GM12878 (cell line): ENCODE results near the gene EPB41L4A. TPM values are rescaled to one million over a fixed set of nuclear protein-coding genes. Genes with fewer than 3 reads are reported as not detected.

ENCODE experiments used
- ATAC-seq: fragments of 200-7000 bp; cut with Tn5 transposase; 3 replicates; pipeline ENCODE4 v1.9.1; 2020; ENCODE audit warnings: mild to moderate bottlenecking, moderate library complexity
- BruUV-seq: library from RNA; stranded (reverse); fragments of 400-500 nt; replicated peaks from 2 replicates; lab custom pipeline; 2021; lab: Mats Ljungman, UMichigan
- CTCF ChIA-PET: fragments of 300-600 bp; sonication (Branson Sonifier 250); formaldehyde crosslinking; extraction: SDS; loops from one replicate; lab custom pipeline; 2021; ENCODE audit warnings: inconsistent platforms; lab: Yijun Ruan, JAX
- POLR2A ChIA-PET: fragments of 350-600 bp; formaldehyde crosslinking; extraction: SDS; loops from one replicate; lab custom pipeline; 2021; ENCODE audit warnings: inconsistent platforms; lab: Charles Lee
- RAD21 ChIA-PET: fragments of 300-600 bp; sonication (Branson Sonifier 250); formaldehyde crosslinking; loops from one replicate; lab custom pipeline; 2023; ENCODE audit warnings: antibody characterized with exemption; ENCODE audit not compliant: unreplicated experiment; lab: Charles Lee
- SMC1A ChIA-PET: fragments of 300-600 bp; sonication (Branson Sonifier 250); formaldehyde crosslinking; loops from one replicate; lab custom pipeline; 2023; ENCODE audit not compliant: unreplicated experiment, uncharacterized antibody; lab: Charles Lee
- DNase-seq: peaks from one replicate; pipeline ENCODE4 v3.0.0-alpha.2; 2011; ENCODE audit warnings: low read depth, low spot score
- FAIRE-seq: peaks from 3 replicates; lab custom pipeline; 2011; peaks lifted over from hg19 to GRCh38; lab: Jason Lieb, UNC
- H2AFZ ChIP-seq: 2 replicates; pipeline ENCODE4 v1.6.0; 2011; ENCODE audit warnings: low read depth, low read length, control low read depth; ENCODE audit not compliant: control insufficient read depth
- H3K27ac ChIP-seq: 2 replicates; pipeline ENCODE4 v1.5.1; 2011; ENCODE audit warnings: control low read depth; ENCODE audit not compliant: control insufficient read depth, insufficient read depth
- H3K27me3 ChIP-seq, 2 experiments: replicated peaks in 1 of 2; 2 replicates each; pipeline versions ENCODE4 v1.6.0 to v1.6.1; 2011; ENCODE audit warnings: low read length in 1 of 2; ENCODE audit not compliant: control insufficient read depth in 2 of 2, insufficient read depth in 2 of 2
- H3K36me3 ChIP-seq, 2 experiments: 2 replicates each; pipeline ENCODE4 v1.5.1; 2011; ENCODE audit warnings: low read length in 1 of 2; ENCODE audit not compliant: control insufficient read depth in 2 of 2, insufficient read depth in 2 of 2
- H3K4me1 ChIP-seq: 2 replicates; pipeline ENCODE4 v1.6.1; 2011; ENCODE audit warnings: mild to moderate bottlenecking, low read length, moderate library complexity, mixed read lengths; ENCODE audit not compliant: control insufficient read depth, insufficient read depth
- H3K4me2 ChIP-seq: 2 replicates; pipeline ENCODE4 v1.6.0; 2011; ENCODE audit warnings: control low read depth; ENCODE audit not compliant: control insufficient read depth, insufficient read depth
- H3K4me3 ChIP-seq: fragments of 200-600 bp; sonication (generic); 2 replicates; pipeline ENCODE4 v1.5.1; 2016
- H3K79me2 ChIP-seq: 2 replicates; pipeline ENCODE4 v1.6.0; 2011; ENCODE audit warnings: low read length; ENCODE audit not compliant: control insufficient read depth, insufficient read depth
- H3K9ac ChIP-seq: 2 replicates; pipeline ENCODE4 v1.8.0; 2011; ENCODE audit warnings: low read length, control low read depth, mixed read lengths; ENCODE audit not compliant: control insufficient read depth, insufficient read depth
- H3K9me3 ChIP-seq: replicated peaks from 3 replicates; pipeline ENCODE4 v1.5.1; 2011; ENCODE audit warnings: mild to moderate bottlenecking, low read length; ENCODE audit not compliant: control insufficient read depth, insufficient read depth
- H4K20me1 ChIP-seq: 2 replicates; pipeline ENCODE4 v1.6.0; 2011; ENCODE audit not compliant: control insufficient read depth, insufficient read depth
- CEBPB ChIP-seq, 2 experiments: fragments of 150-350 bp in 1 of 2; IDR thresholded peaks; 2 replicates each; pipeline ENCODE4 v1.6.1; 2012 to 2014; ENCODE audit warnings: low read depth in 2 of 2, low read length in 2 of 2, borderline replicate concordance in 1 of 2, inconsistent platforms in 1 of 2
- GABPA ChIP-seq: IDR thresholded peaks from 2 replicates; pipeline ENCODE4 v1.6.1; 2014; ENCODE audit warnings: antibody characterized with exemption, low read depth, mild to moderate bottlenecking, inconsistent platforms
- JUNB ChIP-seq: IDR thresholded peaks from 2 replicates; pipeline ENCODE4 v1.6.1; 2016; ENCODE audit warnings: antibody characterized with exemption, mild to moderate bottlenecking
- POU2F2 ChIP-seq: IDR thresholded peaks from 3 replicates; pipeline ENCODE4 v1.6.1; 2011; ENCODE audit warnings: low read depth, mild to moderate bottlenecking, low read length, borderline replicate concordance
- SMAD5 ChIP-seq: IDR thresholded peaks from 2 replicates; pipeline ENCODE4 v1.6.1; 2016; ENCODE audit warnings: antibody characterized with exemption, low read depth
- SRF ChIP-seq, 2 experiments: IDR thresholded peaks; 2 replicates each; pipeline ENCODE4 v1.6.1; 2011; ENCODE audit warnings: low read depth in 2 of 2, low read length in 2 of 2, mild to moderate bottlenecking in 1 of 2, moderate library complexity in 1 of 2
- TAF1 ChIP-seq: IDR thresholded peaks from 2 replicates; pipeline ENCODE4 v1.6.1; 2011; ENCODE audit warnings: mild to moderate bottlenecking, low read depth, low read length, borderline replicate concordance
- USF1 ChIP-seq: IDR thresholded peaks from 2 replicates; pipeline ENCODE4 v1.6.1; 2011; ENCODE audit warnings: borderline replicate concordance, low read depth, mild to moderate bottlenecking, moderate library complexity, mixed read lengths, low read length; ENCODE audit not compliant: insufficient read depth; ENCODE audit errors: extremely low read length
- ZNF687 ChIP-seq: fragments of 450-650 bp; IDR thresholded peaks from 2 replicates; pipeline ENCODE4 v1.6.1; 2017; ENCODE audit warnings: mild to moderate bottlenecking, moderate library complexity
- WGBS: methylation state at CpG from one replicate; pipeline ENCODE4 v1.1.6; 2016; ENCODE audit warnings: low lambda C conversion rate; ENCODE audit not compliant: insufficient replicate concordance, insufficient coverage; ENCODE audit errors: missing lambda C conversion rate; 5-methylcytosine and 5-hydroxymethylcytosine counted together
- in situ Hi-C: fragments of 300-500 bp; cut with MboI; formaldehyde crosslinking; loops from 9 replicates; pipeline ENCODE4 v1.14.3; 2018; ENCODE audit warnings: mixed read lengths
- intact Hi-C: fragments of 100-400 bp; cut with micrococcal nuclease; formaldehyde crosslinking; loops from one replicate; pipeline ENCODE4 v1.14.2; 2022; ENCODE audit not compliant: unreplicated experiment
- polyA plus RNA-seq, 11 experiments: library from polyadenylated mRNA; depleted of rRNA in 4 of 11; unstranded in 6 of 11; stranded (reverse) in 5 of 11; fragments of >200 nt; fragmentation: Nextera tagmentation in 4 of 11; fragmentation: Illumina TruSeq in 1 of 11; extraction: Ambion mirVana in 4 of 11; extraction: Trizol in 1 of 11; gene quantifications; 1 replicate in 1 of 11; 2 replicates in 10 of 11; pipeline versions ENCODE4 v1.2.1 to v1.2.3, GENCODE V29; 2011 to 2016; ENCODE audit warnings: inconsistent platforms in 2 of 11, missing spikeins in 2 of 11, low read depth in 1 of 11
- total RNA-seq, 4 experiments: library from RNA; depleted of rRNA in 3 of 4; stranded (reverse); fragments of >200 nt in 3 of 4; fragmentation: Illumina TruSeq in 1 of 4; extraction: Trizol in 1 of 4; gene quantifications; 2 replicates each; pipeline versions ENCODE4 v1.2.1 to v1.2.3, GENCODE V29; 2013 to 2021
- TF ChIP-seq, protein P1 (sequence below): fragments of 450-650 bp; conservative IDR thresholded peaks from 2 replicates; pipeline ENCODE4 v1.6.1; 2017; ENCODE audit warnings: mild to moderate bottlenecking, moderate library complexity
- TF ChIP-seq, protein P2 (sequence below): fragments of 450-650 bp; IDR thresholded peaks from 2 replicates; pipeline ENCODE4 v1.6.1; 2016; ENCODE audit warnings: mild to moderate bottlenecking

Gene EPB41L4A
- total and polyA plus RNA-seq, 10 of the 15 experiments (the other 5 are each of a cell fraction or from before 2014, with no cell fraction given): 0.10 to 0.67 (median 0.30) TPM

- TF ChIP-seq SMAD5: no peak
- no peak for TF ChIP-seq ZNF687
- TF ChIP-seq USF1: no peak
- TF ChIP-seq GABPA: no peak
- TF ChIP-seq, all 136 proteins: peak for 0
These were observed 191.0 kb downstream of the EPB41L4A start (continued) for GRCh38 chr5:112227911-112228631.

DNA sequence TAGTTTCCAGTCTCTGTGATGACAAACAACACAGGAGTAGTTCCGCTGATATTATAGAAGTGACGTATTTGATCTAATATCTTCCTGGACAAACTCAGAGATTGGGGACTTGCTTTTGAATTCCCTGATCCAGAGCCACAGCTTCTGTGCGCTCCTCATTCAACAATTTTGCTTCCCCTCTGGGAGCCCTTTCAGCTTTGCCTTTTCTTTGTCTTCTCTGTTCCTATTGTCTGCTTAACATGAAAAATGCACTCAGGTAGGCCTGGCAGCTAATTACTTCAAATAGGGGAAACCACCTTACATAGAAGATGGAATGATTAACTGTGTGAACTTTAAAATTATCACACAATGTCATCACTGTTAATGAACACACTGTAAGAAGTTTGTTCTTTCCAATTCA lies 192.9 kb downstream of the EPB41L4A start:
- no peak; the same call in 2 of the 3 replicates for ATAC-seq
- intact Hi-C loops (no loop called here), in situ Hi-C loops (no loop called here)
- ChIA-PET RAD21 (no interaction called here), SMC1A (interaction anchor here (1.2 kb wide), 1 partner anchor 12 kb away, joined by 3 read pairs; no protein-coding TSS in a partner anchor), POLR2A (no interaction called here), CTCF (interaction anchor here (0.7 kb wide), 2 partner anchors 9 to 51 kb away, joined by 3 to 4 read pairs; no protein-coding TSS in a partner anchor)
- no peaks in the 10 kb centered on the region for H3K9me3 ChIP-seq
- no peaks in the 10 kb centered on the region; a peak in 1 of 4 replicates for H3K27me3 ChIP-seq
- FAIRE-seq: no peak
- no TSS peak for BruUV-seq
- DNase-seq: no peak
- H3K4me3 ChIP-seq: no peak overlapping the region
- H3K27ac ChIP-seq: no peak overlapping the region
- 86% methylated on average over 3 of the region's 3 CpGs for WGBS
- no peaks in the 10 kb centered on the region for H3K79me2 ChIP-seq
- no peaks in the 10 kb centered on the region for H3K36me3 ChIP-seq
- no peaks in the 10 kb centered on the region; the same call in 1 of the 2 replicates for H4K20me1 ChIP-seq
- no peak overlapping the region for H3K9ac ChIP-seq
- no peak overlapping the region for H3K4me2 ChIP-seq
- H2AFZ ChIP-seq: no peak overlapping the region
- H3K4me1 ChIP-seq: no peaks in the 10 kb centered on the region
- TF ChIP-seq SRF (IDR thresholded peaks at IDR 0.05; ENCODE audit: low read depth in 2 of 2, low read length in 2 of 2) (no peak), GABPA (no peak), POU2F2 (no peak), CEBPB (IDR thresholded peaks at IDR 0.05; ENCODE audit: borderline replicate concordance in 1 of 2, low read depth in 2 of 2, low read length in 2 of 2) (no peak), JUNB (no peak), TAF1 (no peak)
- TF ChIP-seq, protein P1, sequence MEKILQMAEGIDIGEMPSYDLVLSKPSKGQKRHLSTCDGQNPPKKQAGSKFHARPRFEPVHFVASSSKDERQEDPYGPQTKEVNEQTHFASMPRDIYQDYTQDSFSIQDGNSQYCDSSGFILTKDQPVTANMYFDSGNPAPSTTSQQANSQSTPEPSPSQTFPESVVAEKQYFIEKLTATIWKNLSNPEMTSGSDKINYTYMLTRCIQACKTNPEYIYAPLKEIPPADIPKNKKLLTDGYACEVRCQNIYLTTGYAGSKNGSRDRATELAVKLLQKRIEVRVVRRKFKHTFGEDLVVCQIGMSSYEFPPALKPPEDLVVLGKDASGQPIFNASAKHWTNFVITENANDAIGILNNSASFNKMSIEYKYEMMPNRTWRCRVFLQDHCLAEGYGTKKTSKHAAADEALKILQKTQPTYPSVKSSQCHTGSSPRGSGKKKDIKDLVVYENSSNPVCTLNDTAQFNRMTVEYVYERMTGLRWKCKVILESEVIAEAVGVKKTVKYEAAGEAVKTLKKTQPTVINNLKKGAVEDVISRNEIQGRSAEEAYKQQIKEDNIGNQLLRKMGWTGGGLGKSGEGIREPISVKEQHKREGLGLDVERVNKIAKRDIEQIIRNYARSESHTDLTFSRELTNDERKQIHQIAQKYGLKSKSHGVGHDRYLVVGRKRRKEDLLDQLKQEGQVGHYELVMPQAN: no peak
- TF ChIP-seq, protein P2, sequence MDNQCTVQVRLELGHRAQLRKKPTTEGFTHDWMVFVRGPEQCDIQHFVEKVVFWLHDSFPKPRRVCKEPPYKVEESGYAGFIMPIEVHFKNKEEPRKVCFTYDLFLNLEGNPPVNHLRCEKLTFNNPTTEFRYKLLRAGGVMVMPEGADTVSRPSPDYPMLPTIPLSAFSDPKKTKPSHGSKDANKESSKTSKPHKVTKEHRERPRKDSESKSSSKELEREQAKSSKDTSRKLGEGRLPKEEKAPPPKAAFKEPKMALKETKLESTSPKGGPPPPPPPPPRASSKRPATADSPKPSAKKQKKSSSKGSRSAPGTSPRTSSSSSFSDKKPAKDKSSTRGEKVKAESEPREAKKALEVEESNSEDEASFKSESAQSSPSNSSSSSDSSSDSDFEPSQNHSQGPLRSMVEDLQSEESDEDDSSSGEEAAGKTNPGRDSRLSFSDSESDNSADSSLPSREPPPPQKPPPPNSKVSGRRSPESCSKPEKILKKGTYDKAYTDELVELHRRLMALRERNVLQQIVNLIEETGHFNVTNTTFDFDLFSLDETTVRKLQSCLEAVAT: no peak
